ENCODE measurements around the gene C9orf152. TPM values are rescaled to one million over a fixed set of nuclear protein-coding genes. Genes with fewer than 3 reads are reported as not detected.
"Not testable (repeated sequence)": the region's sequence is repeated elsewhere in the genome, so short reads cannot be mapped to it uniquely, and the experiment has no call there.

The C9orf152 gene
- total RNA-seq, 4 donors from 2014 or later, result 0.17 TPM; not detected in 3

GRCh38 chr9:110213413-110214044, 5.6 kb upstream of the C9orf152 start:
- Histone ChIP-seq H3K27me3 (no peaks in the 10 kb centered on the region), H3K9me3 (no peaks in the 10 kb centered on the region), H3K4me3 (no peak overlapping the region), H3K36me3 (no peaks in the 10 kb centered on the region), H3K27ac (no peak overlapping the region), H3K4me1 (no peaks in the 10 kb centered on the region)
- ATAC-seq, result no peak
- WGBS, 2 donors (ENCODE audit: low coverage in 1 of 2), result 78 to 100% methylated on average over 2 to 7 of the region's 10 CpGs
- no peak for TF ChIP-seq POLR2A (IDR thresholded peaks at IDR 0.05)
- TF ChIP-seq EP300 (IDR thresholded peaks at IDR 0.05), result no peak
- TF ChIP-seq CTCF (IDR thresholded peaks at IDR 0.05), result no peak
- no peak for TF ChIP-seq POLR2AphosphoS5 (IDR thresholded peaks at IDR 0.05)

- Histone ChIP-seq H3K4me1 (no peaks in the 10 kb centered on the region), H3K36me3 (no peaks in the 10 kb centered on the region), H3K4me3 (no peak overlapping the region), H3K9me3 (no peaks in the 10 kb centered on the region), H3K27me3 (peaks cover 12% of the 10 kb centered on the region), H3K27ac (no peak overlapping the region)
- 60% methylated on average over 2 of the region's 6 CpGs; no CpG with 5 or more reads in 1 of the 2 donors for WGBS, 2 donors (ENCODE audit: low coverage in 1 of 2)
- TF ChIP-seq POLR2AphosphoS5 (IDR thresholded peaks at IDR 0.05) (no peak), CTCF (IDR thresholded peaks at IDR 0.05) (no peak), POLR2A (IDR thresholded peaks at IDR 0.05) (no peak), EP300 (IDR thresholded peaks at IDR 0.05) (no peak)
- no peak for ATAC-seq
Measured at GRCh38 chr9:110207071-110207641, 803 bp downstream of the C9orf152 start.

- H3K27me3 ChIP-seq, result peaks cover 12% of the 10 kb centered on the region
- 60 to 80% methylated on average over 1 of the region's 1 CpG for WGBS, 2 donors (ENCODE audit: low coverage in 1 of 2)
- H3K36me3 ChIP-seq, result no peaks in the 10 kb centered on the region
- no peak for ATAC-seq
- no peak overlapping the region for H3K4me3 ChIP-seq
- H3K9me3 ChIP-seq, result no peaks in the 10 kb centered on the region
- TF ChIP-seq EP300 (IDR thresholded peaks at IDR 0.05) (no peak), POLR2A (IDR thresholded peaks at IDR 0.05) (no peak), POLR2AphosphoS5 (IDR thresholded peaks at IDR 0.05) (no peak), CTCF (IDR thresholded peaks at IDR 0.05) (no peak)
- H3K4me1 ChIP-seq, result no peaks in the 10 kb centered on the region
- no peak overlapping the region for H3K27ac ChIP-seq
Measured at GRCh38 chr9:110206389-110206788, 1.6 kb downstream of the C9orf152 start.

GRCh38 chr9:110205612-110206011, 2.3 kb downstream of the C9orf152 start:
- ATAC-seq, H3K4me3 ChIP-seq, H3K4me1 ChIP-seq, H3K9me3 ChIP-seq, H3K36me3 ChIP-seq, H3K27ac ChIP-seq: not testable (repeated sequence)
- 36 to 67% methylated on average over 2 to 3 of the region's 5 CpGs for WGBS, 2 donors (ENCODE audit: low coverage in 1 of 2)
- H3K27me3 ChIP-seq, result peaks cover 12% of the 10 kb centered on the region

GRCh38 chr9:110202232-110202631, 5.7 kb downstream of the C9orf152 start:
- Histone ChIP-seq H3K9me3 (no peaks in the 10 kb centered on the region), H3K36me3 (no peaks in the 10 kb centered on the region), H3K27ac (no peak overlapping the region), H3K27me3 (peaks cover 10% of the 10 kb centered on the region), H3K4me3 (no peak overlapping the region), H3K4me1 (no peaks in the 10 kb centered on the region)
- ATAC-seq, result no peak
- WGBS, 2 donors (ENCODE audit: low coverage in 1 of 2), result 92 to 100% methylated on average over 2 to 6 of the region's 6 CpGs
- TF ChIP-seq CTCF (IDR thresholded peaks at IDR 0.05) (no peak), POLR2A (IDR thresholded peaks at IDR 0.05) (no peak), EP300 (IDR thresholded peaks at IDR 0.05) (no peak)
